GM21515 (cell line): ENCODE measurements around the gene GAL3ST1.

Experiments
- ATAC-seq: cut with Tn5 transposase; IDR thresholded peaks from one replicate; pipeline ENCODE4 v1.9.1; 2021; ENCODE audit not compliant: unreplicated experiment

GAL3ST1 gene

DNA sequence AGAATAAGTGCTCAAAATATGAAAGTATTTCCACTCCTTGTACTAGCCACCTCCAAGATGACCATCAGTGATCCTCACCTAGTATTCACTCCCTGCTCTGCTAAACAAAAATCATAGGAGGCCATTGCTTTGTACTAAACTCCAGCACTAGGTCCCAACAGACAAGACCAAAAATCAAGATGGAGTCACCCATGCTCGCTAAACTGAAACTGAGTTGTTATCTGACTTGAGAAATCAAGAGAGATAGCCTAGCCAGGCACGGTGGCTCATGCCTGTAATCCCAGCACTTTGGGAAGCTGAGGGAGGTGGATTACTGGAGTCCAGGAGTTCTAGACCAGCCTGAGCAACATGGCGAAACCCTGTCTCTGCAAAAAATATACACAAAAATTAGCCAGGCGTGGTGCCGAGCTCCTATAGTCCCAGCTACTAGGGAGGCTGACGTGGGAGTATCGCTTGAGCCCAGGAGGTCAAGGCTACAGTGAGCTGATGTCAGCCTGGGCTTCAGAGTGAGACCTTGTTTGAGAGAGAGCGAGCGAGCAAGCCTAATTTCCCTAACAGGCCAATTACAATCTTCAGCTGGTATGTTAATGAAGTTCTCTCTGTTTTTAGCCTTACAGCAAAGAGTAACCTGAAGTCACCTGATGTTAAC lies 37.3 kb downstream of the GAL3ST1 start:
- no peak for ATAC-seq

DNA sequence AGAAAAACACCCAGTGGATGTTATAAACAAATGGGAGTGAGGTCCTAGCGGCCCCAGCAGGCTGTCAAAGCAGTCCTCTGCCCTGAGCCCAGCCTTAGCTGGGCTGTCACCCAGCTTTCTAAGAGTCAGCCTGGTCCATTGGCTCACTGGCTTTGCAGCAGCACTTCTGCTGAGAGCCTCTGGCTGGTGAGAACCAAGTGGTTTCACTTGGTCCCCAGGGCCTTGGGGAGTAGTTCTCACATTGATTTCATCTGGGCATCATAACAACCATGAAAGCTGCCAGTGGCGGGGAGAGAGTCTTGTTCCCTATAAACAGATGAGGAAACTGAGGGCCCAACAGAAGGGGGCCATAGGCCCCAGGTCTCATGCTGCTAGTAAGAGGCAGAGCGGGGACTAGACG lies 39.3 kb downstream of the GAL3ST1 start:
- no peak for ATAC-seq

DNA sequence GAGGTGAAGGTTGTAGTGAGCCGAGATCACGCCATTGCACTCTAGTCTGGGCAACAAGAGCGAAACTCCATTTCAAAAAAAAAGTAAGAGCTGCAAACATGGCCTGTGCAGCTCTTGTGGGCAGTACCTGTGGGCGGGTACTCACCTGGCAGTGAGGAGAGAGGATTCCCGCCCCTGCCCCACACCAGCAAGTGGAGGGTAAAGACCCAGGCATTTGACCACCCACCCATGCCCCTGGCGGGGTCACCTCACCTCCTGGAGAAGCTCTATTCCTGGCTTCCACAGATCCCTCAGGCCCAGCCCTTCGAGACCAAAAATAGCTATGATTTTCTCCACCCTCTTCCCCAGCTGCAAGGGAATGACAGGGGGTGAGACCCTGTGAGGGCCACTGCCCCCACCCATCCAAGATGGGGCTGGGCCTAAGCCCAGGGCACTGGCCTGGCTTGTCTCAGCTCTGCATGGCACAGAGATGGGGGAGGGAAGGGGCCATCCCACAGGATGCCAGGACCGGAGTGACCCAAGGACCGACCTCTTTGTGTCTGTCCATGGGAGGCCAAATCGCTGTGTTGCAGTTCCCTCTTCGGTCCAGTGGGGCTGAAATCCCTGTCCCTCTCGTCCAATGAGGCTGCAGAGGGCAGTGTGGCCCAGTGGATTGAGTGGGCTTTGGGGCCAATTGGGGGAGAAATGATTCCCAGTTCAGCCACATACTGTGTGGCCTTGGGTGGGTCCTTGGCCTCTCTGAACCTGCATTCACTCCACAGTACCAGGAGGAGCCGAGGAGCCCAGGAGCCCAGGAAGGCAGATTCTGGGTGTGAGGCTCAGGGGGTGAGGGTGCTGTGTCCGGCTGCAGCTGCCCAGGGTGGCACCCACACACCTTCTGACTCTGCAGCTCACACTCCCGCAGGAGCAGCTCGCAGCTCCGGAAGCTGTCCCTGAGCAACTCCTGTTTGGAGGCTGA lies 42.5 kb downstream of the GAL3ST1 start:
- no peak for ATAC-seq

DNA sequence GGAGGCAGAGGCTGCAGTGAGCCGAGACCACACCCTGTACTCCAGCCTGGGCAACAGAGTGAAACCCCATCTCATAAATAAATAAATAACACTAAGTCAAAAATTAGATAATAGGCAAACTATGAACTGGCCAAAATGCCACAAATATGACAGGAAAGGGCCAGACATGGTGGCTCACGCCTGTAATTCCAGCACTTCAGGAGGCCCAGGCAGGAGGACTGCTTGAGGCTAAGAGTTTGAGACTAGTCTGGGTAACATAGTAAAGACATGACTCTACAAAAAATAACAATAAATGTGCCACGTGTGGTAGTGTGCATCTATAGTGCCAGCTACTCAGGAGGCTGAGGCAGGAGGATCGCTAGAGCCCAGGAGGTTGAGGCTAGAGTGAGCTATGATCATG lies 47.8 kb downstream of the GAL3ST1 start:
- no peak for ATAC-seq

DNA sequence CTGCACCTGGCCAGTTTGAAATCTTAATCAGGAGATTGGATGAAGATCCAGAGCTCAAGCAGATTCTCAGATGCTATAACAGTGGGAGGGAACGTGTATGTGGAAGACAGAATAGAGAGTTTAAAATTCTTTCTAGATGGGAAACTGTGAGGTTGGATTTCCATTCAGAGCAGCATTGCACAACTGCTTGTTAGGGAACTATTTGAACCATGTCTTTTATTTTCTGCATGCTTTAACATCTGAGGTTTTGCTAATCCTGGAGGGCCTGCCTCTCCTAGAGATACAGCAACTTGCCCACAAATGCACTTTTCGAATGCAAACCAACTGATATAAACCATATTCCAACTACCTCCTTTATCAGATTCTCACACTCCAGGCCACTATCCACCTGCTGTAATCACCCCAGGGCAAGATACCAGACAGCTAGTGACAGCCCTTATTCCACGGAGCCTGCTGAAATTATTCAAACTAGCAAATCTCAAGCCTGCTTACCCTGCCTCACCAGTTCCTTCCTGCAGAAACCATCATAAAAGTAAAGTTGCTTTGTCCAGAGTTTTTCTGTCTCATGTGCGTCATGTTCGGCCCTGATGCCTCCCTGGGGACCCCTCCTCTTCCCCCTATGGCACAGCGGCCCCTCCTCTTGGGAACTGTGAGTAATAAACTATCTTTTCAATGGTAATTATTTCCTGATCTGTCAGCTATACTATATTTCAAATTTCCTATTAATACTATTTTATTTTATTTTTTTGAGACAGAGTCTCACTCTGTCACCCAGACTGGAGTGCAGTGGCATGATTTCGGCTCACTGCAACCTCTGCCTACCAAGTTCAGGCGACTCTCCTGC lies 50.6 kb downstream of the GAL3ST1 start:
- no peak for ATAC-seq

DNA sequence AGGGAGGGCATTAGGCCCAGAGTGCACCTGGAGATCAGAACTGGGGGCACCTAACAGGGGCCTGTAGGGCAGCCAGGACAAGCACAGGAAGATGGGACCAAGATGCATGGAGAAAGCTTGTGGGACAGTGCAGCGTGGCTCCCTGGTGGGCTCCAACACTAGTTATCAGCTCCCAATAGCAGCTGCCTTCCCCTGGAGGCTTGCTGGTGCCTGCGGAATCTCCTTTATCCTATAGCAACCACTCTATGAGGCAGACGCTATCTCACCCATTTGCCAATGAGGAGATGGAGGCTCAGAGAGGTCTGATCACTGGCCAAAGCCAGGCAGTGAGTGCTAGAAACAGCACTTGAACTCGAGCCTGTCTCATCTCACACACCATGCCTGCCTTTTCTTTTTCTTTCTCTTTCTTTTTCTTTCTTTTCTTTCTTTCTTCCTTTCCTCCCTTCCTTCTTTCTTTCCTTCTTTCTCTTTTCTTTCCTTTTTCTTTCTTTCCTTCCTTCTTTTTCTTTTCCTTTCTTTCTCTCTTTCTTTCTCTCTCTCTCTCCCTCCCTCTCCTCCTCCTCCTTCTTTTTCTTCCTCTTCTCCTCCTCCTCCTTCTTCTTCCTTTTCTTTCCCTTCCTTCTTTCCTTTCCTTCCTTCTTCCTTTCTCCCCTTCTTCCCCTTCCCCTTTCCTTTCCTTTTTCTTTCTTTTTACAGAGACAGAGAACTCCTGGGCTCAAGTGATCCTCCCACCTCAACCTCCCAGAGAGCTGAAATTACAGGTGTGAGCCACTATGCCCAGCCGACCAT lies 52.9 kb downstream of the GAL3ST1 start:
- ATAC-seq = no peak

DNA sequence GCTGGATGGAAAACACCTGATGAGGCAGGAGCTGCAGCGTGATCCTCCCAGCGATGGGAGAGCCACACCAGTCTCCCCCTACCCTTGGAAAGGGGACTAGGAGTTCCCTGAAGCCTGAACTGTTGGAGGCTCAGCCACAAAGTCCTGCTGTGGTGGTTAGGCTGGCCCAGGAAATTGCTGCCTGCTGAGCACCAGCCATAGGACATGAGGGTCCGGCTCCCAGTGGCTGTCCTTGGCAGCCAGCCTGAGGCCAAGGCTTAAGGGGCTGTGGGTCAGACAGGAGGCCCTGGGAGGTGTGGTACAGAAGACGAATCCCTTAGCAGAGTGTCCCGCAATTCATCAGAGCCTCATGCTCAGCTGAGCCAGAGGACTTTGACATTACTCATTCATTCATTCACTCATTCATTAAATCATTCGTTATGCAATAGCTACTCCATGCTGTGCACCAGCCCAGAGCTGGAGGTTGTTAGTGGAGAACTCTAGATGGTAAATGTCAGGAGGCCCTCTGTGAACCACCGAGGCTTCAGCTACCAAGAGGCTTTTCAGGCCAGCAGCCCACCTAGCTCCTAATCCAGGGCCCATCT lies 54.5 kb downstream of the GAL3ST1 start:
- ATAC-seq = no peak

DNA sequence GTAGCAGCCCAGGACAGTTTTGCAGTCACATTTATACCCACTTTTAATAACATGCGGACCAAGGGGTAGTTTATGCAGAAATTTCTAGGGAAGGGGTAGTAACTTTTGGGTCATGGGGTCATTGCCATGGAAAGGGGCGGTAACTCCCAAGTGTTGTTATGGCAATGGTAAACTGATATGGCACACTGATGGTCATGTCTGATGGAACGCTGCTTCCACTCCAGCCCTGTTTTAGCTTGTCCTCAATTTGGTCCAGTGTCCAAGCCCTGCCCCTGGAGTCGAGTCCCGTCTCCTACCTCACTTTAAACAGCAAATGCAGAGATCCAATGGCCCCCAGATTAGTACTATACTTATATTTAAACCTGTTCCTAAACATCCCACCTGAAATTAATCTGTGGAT lies 57.7 kb downstream of the GAL3ST1 start:
- ATAC-seq = no peak

DNA sequence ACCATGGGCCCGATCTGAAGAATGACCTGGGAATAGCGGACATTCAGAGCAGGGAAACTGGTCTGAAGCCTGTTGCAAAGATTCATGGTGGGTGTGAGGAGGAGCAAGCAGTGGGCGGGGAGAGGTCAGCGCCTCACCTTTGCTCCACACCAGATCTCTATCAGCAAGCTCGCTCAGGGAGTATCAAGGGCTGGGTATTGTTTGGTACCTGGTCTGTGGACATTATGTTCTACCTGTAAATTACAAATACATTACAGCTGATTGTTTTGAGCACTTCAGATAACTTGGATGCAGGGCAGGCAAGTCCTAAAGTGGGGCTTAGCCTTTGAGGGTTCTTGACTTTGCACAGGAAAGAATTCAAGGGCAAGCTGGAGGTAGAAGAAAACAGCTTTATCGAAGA lies 58.2 kb downstream of the GAL3ST1 start:
- ATAC-seq = no peak

DNA sequence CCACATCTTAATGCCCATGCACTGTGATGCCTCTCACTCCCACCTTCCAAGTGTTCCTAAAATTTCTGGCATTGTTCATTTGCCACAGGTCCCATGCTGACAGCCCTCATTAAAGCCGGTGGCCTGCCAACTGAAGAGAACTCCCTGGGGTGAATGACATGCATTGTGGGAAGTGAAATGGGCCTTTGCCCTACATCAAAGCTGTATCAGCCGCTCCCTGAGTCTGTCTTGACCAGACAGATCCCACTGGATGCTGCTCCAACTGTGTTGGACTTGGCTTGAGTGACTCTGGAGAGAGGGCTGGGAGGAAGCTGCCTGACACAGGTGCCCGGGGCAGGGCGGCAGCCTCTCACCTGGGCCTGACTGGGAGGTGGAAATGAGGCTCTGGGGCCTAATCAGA lies 60.2 kb downstream of the GAL3ST1 start:
- ATAC-seq = no peak

DNA sequence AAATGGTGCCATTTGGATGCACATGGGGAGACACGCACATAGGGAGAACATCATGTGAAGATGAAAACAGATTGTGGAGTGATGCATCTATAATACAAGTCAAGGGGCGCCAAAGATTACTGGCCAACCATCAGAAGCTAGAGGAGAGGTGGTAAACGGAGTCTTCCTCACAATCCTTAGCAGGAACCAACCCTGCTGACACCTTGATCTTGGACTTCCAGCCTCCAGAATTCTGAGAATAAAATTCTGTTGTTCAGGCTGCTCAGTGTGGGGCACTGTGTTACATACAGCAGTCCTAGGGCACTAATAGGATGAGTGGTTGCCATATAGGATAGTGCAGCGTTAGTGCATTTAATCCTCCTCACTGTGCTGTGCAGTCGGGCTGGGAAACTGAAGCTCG lies 61.0 kb downstream of the GAL3ST1 start:
- ATAC-seq = no peak

DNA sequence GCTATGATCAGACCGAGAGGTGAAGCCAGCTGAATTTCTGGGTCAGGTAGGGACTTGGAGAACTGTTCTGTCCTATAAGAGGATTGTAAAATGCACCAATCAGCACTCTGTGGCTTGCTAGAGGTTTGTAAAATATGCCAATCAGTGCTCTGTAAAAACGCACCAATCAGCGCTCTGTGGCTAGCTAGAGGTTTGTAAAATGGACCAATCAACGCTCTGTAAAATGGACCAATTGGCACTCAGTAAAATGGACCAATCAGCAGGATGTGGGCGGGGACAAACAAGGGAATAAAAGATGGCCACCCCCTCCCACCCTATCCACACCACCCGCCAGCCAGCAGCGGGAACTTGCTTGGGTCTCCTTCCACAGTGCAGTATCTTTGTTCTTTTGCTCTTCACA lies 62.6 kb downstream of the GAL3ST1 start:
- ATAC-seq = no peak

DNA sequence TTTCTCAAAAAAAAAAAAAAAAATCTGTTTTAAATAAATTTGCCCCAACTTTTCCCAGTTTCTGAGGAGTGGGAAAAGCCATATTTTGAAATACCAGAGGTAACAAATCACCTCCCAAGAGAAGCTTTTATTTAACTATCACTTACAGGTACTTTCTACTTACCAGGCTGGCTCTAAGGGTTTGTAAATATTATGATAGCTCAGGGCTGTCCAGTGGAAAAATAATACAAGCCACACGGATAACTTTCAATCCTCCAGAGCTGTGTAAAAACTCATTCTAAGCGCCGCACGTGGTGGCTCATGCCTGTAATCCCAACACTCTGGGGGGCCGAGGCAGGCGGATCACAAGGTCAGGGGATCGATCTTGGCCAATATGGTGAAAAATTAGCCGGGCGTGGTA lies 63.4 kb downstream of the GAL3ST1 start:
- ATAC-seq = no peak

DNA sequence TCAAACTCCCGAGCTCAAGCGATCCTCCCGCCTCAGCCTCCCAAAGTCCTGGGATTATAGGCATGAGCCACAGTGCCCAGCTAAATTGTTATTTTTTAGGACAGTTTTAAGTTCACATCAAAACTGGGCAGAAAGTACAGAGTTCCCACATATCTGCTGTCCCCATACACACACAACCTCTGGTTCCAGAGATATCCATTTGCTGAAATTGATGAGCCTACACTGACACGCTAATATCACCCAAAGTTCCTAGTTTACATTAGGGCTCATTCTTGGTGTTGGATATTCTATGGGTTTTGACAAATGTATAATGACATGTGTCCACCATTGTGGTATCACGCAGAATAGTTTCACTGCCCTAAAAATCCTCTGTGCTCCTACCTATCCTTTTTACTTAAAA lies 66.2 kb downstream of the GAL3ST1 start:
- ATAC-seq = no peak

DNA sequence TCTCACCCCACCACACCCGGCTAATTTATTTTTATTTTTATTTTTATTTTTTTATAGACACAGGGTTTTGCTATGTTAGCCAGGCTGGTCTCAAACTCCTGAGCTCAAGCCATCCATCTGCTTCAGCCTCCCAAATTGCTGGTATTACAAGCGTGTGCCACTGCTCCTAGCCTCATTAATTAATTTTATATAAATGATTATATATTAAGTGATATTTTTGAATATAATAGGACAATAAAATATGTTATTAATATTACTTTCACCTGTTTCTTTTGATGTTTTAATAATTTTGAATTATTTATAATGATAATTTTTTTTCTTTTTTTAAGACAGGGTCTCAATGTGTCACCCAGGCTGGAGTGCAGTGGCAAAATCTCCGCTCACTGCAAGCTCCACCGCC lies 66.8 kb downstream of the GAL3ST1 start:
- ATAC-seq = no peak

DNA sequence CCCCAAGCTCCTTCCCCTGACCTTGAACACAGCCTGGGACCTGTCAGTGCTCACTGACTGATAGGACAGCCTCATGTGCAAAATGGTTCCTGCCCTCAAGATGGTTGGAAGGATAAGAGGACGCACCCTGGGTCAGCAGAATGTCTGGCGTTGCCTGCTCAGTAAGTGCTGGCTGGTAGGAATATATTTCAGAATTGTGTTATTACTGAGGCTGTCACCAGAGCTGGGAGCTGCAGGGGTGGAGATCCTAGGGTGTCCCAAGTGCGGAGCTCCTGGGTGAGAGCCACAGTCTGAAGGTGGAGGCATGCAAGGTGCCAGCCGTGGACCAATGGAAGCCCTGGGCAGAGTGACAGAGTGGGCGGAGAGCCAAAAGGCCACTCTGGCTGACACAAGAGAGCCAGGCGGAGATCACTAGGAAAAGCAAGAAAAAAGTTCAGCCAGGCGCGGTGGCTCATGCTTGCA lies 67.9 kb downstream of the GAL3ST1 start:
- no peak for ATAC-seq
